GM20000 (cell line): ENCODE results near the gene IDH3G.

Source experiments
- DNase-seq: peaks from one replicate; pipeline ENCODE4 v3.0.0; 2012; ENCODE audit warnings: low spot score
- CTCF ChIP-seq: IDR thresholded peaks from 2 replicates; pipeline ENCODE4 v1.5.1; 2012; ENCODE audit warnings: mild to moderate bottlenecking, control low read depth; ENCODE audit errors: extremely low read depth, missing control alignments

Gene IDH3G

GRCh38 chrX:153803211-153804099 is 9.3 kb upstream of the IDH3G start:
- TF ChIP-seq CTCF, result no peak
- DNase-seq, result no peak

DNA sequence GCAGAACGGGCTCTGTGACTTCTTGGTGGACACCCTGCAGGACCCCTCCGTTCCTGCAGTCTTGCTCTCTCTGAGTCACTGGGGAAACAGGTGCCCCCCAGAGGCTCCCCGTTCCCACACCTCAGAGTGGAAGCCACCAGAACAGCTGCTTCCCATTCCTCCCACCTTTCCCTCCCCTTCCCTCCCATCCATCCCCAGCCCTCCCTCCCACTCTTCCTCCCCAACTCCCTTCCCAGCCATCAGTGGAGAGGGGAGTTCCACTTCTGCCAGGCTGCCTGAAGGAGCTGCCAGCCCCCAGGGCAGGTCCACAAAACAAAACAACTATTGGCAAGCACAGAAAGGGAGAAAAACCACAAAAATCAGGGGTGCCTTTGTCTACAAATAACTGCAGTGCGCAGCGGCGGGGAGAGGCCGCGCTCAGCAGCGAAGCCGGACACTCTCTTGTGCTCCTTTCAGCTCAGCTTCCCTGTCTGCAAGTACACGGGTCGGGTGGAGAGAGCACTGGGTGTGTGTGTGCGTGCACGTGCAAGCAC is 8.4 kb upstream of the IDH3G start:
- TF ChIP-seq CTCF, result no peak
- no peak for DNase-seq

- TF ChIP-seq CTCF, result no peak
- no peak for DNase-seq
These were observed 7.5 kb upstream of the IDH3G start for GRCh38 chrX:153801669-153802068.

DNA sequence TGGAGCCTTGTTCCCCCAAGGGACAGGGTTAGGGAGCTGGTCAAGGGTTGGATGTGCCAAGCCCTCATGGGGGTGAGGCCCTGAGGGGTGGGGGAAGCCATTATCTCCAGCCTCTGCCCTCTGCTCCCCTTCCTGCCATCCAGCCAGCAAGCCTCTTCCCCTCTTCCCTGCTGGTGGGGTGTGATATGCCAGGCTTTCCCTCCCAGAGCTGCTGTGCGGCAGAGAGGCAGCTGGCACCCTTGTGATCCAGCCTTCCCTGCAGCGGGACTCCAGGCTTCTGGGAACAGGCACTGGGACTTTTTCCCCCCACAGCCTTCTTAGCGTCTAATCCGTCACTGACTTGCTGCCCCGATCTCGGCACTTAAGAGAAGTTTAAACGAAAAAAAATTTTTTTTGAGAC is 6.6 kb upstream of the IDH3G start:
- no peak for TF ChIP-seq CTCF
- DNase-seq, result no peak

- no peak for DNase-seq
- no peak for TF ChIP-seq CTCF
These were observed 6.1 kb upstream of the IDH3G start for GRCh38 chrX:153800177-153800722.

GRCh38 chrX:153799326-153799725 is 5.2 kb upstream of the IDH3G start:
- DNase-seq, result no peak
- no peak for TF ChIP-seq CTCF

GRCh38 chrX:153797415-153798015 is 3.3 kb upstream of the IDH3G start:
- no peak for TF ChIP-seq CTCF
- DNase-seq, result no peak
